ENCODE data around the gene IL15.

DNA sequence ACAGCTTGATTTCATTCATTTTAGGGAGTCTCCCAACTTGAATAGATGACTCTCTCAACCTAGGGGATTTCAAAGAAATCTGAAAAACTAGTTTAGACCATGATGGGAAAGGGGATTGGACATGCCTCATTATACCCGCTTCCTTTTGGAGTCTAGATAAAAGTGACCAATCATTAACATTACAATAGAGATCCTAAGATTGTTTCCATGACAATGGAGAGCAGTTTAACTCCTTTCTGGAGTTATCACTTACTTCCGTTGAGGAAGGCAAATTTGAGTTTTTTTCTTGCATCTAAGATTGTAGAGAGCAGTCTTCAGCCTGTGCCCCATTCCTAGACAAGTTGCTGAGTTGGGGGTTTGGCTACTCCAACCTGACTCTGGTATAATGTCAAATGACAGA, 11.4 kb upstream of the IL15 start:
- TF ChIP-seq, protein P1, sequence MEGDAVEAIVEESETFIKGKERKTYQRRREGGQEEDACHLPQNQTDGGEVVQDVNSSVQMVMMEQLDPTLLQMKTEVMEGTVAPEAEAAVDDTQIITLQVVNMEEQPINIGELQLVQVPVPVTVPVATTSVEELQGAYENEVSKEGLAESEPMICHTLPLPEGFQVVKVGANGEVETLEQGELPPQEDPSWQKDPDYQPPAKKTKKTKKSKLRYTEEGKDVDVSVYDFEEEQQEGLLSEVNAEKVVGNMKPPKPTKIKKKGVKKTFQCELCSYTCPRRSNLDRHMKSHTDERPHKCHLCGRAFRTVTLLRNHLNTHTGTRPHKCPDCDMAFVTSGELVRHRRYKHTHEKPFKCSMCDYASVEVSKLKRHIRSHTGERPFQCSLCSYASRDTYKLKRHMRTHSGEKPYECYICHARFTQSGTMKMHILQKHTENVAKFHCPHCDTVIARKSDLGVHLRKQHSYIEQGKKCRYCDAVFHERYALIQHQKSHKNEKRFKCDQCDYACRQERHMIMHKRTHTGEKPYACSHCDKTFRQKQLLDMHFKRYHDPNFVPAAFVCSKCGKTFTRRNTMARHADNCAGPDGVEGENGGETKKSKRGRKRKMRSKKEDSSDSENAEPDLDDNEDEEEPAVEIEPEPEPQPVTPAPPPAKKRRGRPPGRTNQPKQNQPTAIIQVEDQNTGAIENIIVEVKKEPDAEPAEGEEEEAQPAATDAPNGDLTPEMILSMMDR (IDR thresholded peaks at IDR 0.05), result no peak
- no peak for TF ChIP-seq POLR2A (IDR thresholded peaks at IDR 0.05)

Data from prostate gland (tissue), 2 donors.